DMS53 (cell line): ENCODE results near the gene XNDC1N.

Source experiments
- DNase-seq: peaks from one replicate; lab custom pipeline; 2025; lab: John Stamatoyannopoulos, UW

The XNDC1N gene, protein sequence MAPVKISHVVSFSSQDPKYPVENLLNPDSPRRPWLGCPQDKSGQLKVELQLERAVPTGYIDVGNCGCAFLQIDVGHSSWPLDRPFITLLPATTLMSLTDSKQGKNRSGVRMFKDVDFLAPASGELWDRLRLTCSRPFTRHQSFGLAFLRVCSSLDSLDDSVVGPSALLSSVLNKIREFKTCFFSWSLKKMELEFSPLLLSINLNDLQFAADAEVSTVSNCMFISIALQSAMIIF

DNA sequence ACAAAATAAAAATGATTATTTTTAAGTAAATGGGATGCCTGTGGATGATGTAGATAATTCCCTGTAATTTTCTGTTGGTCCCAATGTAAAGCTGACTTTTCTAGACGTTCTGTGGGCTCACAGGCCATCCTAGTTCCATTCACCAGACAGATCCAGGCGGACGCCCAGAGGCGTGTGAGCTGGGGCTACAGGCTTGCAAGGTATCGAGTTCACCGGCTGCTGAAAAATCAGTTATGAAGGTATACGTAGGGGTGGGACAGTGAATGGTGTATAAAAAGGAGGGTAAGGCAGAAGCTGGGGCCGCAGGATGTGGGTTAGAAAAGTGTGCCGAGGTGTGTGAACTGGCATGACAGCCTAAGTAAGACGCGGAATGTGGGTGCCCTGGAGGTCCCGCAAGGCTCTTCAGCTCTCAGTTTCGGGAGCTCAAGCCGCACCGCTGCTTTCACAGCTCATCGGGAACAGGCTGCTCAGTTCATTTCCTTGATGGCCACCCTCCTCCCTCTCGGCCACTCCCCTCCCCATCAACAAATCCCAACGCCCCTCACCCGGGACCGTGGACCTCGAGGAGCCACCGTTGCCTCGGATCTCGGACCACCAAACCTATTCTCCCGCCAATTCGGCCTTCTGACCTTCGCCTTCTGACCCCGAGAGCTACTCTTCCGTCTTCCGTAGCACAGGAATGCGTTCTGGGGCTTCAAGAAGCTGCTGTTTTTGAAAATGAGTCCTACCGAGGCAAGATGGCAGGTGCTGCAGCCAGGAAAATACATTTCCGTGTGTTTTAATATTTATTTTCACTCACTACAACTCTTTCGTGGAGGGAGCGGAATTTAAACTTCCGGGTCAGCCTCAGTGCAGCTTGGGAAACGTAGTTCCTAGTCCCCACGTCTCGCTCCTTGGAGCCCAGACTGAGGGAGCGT, at the start of gene XNDC1N:
XNDC1N (minus strand) TSS at position 775 of the 917 bp plus-strand sequence. CDS start 5,241 bp downstream, outside the sequence.
- peak; percentile 99 for DNase-seq

DNA sequence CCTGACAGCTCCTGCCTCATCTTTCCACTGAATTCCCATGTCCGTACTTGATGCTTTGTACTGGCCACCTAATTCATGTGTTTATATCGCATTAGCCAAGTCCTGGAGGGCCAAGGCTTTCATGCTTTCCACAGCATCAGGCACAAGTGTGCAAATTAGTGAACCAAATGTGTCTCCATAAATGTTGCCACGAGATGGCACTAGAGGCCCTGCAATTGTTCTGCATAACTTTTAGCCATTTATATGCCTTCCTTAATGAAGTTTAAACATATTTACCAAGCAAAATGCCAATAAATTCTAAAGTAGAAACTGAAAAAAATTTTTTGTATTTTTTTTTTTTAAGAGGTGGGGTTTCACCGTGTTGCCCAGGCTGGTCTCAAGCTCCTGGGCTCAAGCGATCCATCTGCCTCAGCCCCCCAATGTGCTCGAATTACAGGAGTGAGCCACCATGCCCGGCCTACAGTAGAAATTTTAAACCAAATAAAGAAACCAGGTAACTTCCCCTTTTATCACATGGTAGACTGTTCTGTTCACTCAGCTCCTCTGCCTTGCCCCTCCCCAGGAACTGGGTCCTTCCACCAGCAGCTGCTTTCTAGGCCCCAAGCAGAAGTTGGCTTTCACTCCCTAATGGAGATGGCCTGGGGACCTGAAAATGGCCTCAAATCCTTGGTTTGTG, 49.5 kb upstream of the XNDC1N start:
- DNase-seq, result peak; percentile 78

DNA sequence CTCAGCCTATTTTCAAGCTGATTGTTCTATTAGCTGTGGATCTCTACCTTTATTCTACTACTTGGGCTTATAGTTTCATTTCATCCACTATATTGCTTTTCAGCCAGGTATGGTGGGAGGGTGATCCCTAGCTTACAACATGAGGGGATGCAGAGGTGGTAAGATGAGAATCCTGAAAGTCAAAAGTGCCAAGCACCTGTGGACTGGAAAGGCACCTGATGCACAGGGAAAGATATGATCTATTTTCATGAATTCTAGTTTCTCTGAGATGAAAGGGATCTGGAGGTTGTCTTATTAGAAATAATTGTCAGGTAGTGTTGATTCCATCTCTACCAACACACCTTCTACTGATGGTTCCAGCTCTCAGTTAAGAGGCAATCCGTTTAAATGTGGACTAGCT, 48.7 kb upstream of the XNDC1N start:
- DNase-seq, result no peak

DNA sequence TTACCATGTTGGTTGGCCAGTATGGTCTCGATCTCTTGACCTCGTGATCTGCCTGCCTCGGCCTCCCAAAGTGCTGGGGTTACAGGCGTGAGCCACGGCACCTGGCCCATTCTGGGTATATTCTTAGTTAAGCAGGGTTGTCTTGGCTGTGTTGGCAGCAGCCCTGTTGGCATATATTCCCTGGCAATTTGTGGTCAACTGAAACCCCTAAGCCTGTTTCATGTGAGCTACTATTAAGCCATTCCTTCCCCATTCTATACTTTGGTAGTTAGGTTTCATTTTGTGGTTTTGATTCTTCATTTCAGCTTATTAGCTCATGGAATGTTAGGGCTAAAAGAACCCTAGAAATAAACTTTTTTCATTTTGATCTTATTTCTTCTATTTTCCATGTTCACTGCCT, 48.2 kb upstream of the XNDC1N start:
- DNase-seq, result no peak

DNA sequence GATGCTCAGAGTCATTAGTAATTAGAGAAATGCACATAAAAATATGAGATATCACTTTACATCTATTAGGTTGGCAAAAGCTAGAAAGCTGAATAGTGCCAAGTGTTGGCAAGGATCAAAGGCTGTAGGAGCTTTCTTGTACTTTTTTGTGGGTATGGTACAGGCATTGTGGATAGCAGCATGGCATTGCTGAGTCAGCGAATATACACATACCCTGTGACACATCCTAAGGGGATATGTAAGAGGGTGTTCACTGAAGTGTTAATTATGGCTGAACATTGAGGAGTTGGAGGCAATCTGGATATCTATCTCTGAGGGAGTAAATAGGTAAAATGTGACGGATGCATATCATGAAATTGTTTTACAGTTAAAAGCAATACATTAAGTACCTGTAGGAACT, 43.3 kb upstream of the XNDC1N start:
- DNase-seq, result no peak

DNA sequence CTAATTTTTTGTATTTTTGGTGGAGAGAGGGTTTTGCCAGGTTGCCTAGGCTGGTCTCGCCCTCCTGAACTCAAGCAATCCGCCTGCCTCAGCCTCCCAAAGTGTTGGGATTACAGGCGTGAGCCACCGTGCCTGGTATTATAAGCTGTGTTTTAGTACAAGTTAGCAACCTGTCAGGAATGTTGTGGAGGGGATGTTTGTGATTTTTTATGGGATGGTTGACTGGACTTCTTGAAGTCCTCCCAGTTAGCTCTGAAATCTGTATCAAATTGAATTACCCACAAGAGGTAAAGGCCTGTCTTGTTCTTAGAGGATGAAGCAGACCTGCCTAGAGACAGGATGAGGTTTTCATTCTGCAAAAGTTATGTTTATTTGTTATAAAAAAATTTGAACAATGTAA, 36.2 kb upstream of the XNDC1N start:
- no peak for DNase-seq

DNA sequence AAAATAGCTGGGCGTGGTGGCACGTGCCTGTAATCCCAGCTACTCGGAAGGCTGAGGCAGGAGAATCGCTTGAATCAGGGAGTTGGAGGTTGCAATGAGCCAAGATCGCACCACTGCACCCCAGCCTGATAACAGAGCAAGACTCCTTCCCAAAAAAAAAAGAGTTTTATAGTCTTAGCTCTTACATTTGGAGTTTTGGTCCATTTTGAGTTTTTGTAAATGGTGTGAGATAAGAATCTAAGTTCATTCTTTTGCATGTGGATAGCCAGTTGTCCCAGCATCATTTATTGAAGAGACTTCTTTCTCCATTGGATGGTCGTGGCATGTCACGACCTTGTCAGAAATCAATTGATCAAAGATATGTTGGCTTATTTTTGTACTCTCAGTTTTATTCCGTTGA, 35.1 kb upstream of the XNDC1N start:
- DNase-seq, result no peak

DNA sequence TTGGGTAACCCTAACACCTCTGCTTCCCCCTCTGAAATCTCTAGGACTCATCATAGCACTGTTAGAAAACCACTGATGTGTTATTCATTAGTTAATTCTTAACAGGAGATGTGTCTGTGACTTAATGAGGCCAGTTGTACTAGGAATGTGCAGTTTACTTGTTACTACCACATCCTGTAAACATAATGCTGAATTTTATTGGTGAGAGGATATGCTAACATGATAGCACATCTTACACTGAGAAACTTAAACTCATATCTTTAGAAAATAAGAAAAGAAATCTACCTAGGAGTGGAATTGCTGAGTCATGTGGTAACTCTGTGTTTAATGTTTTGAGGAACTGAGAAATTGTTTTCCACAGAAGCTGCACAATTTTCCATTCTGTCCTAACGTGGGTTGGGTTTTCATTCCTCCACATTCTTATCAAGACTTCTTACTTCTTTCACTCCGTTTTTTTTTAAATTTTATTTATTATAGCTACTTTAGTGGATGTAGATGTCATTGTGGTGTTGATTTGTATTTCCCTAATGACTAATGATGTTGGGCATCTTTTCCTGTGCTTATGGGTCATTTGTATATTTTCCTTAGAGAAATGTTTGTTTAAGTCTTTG, 34.1 kb upstream of the XNDC1N start:
- DNase-seq, result peak; percentile 44

DNA sequence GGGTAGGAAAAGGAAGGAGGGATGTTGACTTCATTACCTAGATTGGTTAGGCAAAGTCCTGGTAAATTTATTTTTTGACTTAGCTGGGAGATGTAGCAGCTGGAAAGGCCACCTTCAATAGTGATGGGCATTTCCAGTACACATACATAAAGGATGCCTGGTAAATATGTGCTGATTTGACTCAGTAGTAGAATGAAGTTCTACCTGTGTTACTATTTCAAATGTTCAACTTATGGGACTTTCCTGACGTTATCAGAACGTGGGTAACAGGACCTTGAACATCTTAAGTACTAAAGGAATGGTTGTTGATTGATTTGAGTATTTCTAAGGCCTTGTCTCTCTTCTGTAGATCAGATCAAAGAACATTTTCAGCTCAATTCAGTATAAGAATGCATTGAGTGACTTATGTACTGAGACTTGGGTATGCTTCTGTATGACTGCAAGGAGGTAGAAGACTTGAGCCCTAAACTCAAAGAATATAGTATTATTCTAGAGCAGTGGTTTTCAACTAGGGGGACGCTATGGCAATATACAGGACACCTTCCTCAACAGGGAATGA, 27.6 kb upstream of the XNDC1N start:
- DNase-seq, result no peak

DNA sequence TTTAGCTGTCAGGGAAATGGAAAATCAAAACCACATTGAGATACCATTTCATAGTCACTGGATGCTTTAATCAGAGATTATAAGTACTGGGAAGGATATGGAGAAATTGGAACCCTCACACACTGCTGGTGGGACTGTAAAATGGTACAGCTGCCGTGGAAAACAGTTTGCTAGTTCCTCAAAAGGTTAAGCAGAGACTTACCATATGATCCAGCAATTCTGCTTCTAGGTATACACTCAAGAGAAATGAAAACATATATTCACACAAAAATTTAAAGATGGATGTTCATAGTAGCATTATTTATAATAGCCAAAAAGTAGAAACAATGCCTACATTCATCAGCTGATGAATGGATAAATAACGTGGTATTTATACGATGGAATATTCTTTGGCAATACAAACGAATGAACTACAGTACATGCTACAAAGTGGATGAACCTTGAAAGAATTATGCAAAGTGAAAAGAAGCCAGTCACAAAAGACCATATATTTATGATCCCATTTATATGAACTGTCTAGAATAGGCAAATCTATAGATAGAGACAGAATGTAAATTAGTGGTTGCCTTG, 23.4 kb upstream of the XNDC1N start:
- no peak for DNase-seq

DNA sequence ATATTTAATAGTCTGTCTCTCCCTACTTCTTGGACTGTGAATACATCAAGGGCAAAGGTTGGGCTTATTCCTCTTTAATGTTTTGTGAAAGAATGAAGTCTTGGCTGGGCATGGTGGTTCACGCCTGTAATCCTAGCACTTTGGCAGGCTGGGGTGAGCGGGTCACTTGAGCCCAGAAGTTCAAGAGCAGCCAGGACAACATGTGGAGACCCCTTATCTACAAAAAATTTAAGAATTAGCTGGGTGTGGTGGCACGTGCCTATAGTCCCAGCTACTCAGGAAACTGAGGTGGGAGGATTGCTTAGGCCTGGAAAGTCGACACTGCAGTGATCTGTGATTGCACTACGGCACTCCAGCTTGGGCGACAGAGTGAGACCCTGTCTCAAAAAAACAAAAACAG, 20.6 kb upstream of the XNDC1N start:
- DNase-seq, result no peak

DNA sequence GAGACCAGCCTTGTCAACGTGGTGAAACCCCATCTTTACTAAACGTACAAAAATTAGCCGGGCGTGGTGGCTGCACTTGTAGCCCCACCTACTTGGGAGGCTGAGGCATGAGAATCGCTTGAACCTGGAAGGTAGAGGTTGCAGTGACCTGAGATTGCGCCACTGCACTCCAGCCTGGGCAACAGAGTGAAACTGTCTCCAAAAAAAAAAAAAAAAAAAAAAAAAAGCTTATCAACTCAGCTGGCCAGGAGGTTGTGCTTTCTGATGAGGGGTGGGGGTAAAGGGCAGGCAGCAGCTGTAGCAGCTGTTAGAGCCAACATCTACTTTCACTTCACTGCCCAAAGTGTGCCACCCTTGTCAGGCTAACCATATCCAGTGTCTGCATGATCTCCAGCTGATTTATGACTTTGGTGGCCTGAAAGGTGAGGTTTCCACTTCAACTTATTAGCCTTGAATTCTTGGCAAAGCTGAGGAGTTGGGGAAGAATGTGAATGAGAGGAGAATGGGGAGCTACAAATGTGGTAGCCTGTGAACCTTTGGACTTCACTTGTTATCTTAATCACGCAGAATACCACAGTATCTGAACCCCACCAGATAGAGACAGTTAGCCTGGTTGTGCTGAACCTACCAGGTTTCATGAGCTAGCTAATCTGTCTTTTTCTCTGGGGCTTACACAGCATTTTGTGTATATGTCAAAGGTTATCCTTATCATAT, 20.1 kb upstream of the XNDC1N start:
- DNase-seq, result peak; percentile 44

DNA sequence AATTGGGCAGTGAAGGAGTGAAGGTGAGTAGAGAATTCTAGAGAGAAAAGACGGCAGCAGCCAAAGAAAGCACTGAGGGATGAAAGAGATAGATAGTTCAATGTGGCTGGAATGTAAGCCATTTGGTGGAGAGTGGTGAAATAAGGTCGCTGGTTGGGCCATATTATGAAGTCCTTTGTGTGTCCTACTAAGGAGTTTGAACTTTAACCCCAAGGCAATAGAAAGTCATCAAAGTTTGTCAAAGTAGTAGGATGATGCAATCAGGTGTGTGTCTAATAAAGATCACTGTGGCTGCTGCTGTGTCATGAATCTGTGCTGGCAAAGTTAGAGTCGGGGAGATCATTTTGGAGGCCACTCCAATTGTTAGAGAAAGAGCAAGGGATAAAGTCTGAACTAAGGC, 19.1 kb upstream of the XNDC1N start:
- no peak for DNase-seq

DNA sequence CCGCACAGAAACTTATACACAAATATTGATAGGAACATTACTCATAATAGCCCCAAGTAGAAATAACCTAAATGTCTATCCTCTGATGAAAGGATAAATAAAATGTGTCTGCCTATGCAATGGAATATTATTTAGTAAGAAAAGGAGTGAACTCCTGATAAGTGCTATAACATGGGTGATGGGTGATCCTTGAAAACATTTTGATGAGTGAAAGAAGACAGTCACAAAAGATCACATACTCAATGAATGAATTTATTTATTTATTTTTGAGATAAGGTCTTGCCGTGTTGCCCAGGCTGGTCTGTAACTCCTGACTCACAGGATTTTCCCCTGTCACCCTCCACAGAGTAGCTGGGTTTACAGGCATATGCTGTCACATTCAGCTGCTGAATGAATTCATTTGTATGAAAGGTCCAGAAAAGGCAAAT, 17.8 kb upstream of the XNDC1N start:
- DNase-seq, result no peak

DNA sequence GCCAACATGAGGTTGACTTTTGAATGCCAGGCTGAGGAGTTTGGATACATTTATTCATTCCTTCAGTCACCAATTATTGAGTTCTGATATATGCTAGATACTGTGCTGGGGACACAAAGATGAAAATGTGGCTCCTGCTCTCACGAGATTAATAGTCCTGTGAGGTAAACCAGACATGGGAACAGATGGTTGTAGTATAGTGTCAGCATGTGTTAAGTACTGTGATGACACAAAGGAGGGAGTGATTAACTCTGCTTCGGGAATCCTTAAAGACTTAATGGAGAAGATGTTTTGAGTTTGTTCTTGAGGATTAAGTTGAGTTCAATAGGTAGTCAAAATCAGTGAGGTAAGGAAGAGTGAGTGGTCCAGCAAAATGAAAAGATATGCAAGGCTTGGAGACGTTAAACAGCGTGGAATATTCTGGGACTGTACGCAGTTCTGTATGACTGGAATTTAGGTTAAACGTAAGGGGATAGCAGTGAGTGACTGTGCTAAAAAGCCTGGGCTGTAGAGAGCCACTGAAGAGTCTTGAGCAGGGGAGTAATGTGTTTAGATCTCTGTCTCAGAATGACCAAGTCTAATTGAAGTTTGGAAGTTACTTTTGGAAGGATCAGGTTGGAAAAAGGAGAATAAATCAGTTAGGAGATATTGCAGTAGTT, 12.3 kb upstream of the XNDC1N start:
- no peak for DNase-seq

DNA sequence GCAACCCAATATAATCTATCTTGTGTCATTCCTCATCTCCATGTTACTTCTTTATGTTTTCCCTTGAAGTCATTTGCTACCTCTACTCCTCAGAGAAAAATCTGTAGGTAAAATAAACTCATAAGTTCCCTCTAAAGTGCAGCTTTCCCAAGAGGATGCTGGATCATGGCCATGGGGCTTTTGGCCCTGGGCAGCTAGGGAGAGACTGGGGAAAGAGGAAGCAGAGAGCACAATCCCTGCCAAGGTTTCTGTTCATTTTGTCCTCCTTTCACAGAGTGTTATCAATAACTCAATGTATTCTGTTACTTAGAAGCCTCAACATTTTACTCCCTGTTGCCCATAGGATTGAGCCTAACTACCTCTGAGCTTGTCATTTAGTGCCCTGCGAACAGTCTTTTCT, 9.4 kb upstream of the XNDC1N start:
- DNase-seq, result no peak

DNA sequence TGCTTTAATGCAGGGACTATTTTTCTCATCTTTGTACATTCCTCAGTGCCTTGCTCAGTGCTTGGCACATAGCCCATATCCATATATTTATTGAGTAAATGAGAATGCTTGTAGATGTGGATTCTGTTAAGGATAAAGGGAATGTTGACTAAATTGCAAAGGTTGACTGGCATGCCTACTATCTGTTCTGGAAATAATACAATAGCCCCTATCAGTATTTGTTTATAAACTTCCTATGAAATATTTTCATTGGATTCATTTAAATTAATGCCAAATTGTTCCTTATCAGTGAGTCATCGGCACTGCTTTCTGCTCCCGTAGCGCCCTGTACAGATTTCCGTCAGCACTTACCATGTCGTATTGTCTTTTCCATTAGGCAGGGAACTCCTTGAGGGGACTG, 8.4 kb upstream of the XNDC1N start:
- no peak for DNase-seq

DNA sequence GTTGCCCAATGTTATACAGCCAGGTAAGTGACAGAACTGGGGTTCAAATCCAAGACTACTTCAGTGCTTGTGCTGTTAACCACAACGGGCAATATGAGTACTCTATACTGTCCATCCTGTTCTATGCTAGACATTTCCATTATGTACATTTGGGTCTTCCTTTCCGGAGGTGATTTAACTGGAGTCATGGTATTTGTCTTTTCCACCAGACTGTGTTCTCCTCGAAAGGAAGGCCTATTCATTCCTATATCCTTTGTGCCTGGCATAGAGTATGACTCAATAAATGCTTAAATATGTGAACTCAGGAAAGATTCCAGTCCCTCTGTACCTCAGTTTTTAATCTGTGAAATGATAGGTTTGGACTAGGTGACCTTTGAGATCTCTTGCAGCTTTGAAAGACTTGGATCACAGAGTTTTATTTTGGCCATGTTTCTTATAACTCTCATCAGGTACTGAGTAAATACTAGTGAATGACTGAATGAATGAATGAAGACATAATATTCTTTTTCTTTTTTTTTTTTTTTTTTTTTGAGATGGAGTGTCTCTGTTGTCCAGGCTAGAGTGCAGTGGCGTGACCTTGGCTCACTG, 7.0 kb upstream of the XNDC1N start:
- DNase-seq, result no peak

DNA sequence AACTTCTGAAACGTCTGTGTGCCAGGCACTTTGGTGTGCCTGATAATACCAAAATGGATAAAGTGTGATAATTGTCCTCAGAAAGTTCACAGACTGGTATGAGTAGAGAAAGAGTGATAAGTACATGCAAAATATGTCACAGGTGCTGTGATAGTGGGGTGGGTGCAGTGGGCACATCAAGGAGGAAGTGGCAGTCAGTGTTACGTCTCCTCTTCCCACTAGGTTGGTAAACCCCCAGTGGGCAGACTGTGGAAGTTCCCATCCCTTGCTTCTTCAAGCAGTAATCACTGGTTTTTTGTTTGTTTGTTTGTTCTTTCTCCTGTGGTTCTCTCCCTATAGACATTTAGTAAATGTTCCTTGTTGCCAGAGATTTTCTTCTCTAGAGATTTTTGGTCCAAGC, 5.8 kb upstream of the XNDC1N start:
- peak; percentile 24 for DNase-seq
